GM18907 (cell line): ENCODE results near the gene SLC25A26.
A peak's percentile ranks its signal among the peaks of the same experiment; 100 is the strongest.
"Not testable (repeated sequence)": the region's sequence is repeated elsewhere in the genome, so short reads cannot be mapped to it uniquely, and the experiment has no call there.

Experiments used
- ATAC-seq: cut with Tn5 transposase; IDR thresholded peaks from one replicate; pipeline ENCODE4 v1.9.1; 2021; ENCODE audit warnings: mild to moderate bottlenecking, moderate library complexity; ENCODE audit not compliant: unreplicated experiment

Gene SLC25A26

GRCh38 chr3:66267906-66268305 lies 47.1 kb downstream of the SLC25A26 start:
- no peak for ATAC-seq

GRCh38 chr3:66268864-66269263 lies 48.1 kb downstream of the SLC25A26 start:
- no peak for ATAC-seq

- no peak for ATAC-seq
Measured at GRCh38 chr3:66269411-66269810, 48.6 kb downstream of the SLC25A26 start.

- ATAC-seq, result no peak
Measured at GRCh38 chr3:66270288-66270687, 49.5 kb downstream of the SLC25A26 start.

- no peak for ATAC-seq
Measured at GRCh38 chr3:66270701-66271100, 49.9 kb downstream of the SLC25A26 start.

- no peak for ATAC-seq
Measured at GRCh38 chr3:66271231-66271630, 50.4 kb downstream of the SLC25A26 start.

GRCh38 chr3:66272016-66272415 lies 51.2 kb downstream of the SLC25A26 start:
- ATAC-seq, result no peak

- not testable (repeated sequence) for ATAC-seq
Measured at GRCh38 chr3:66274837-66275236, 54.0 kb downstream of the SLC25A26 start.

- no peak for ATAC-seq
Measured at GRCh38 chr3:66276705-66277274, 56.0 kb downstream of the SLC25A26 start.

- ATAC-seq, result no peak
Measured at GRCh38 chr3:66279168-66279567, 58.4 kb downstream of the SLC25A26 start.

- no peak for ATAC-seq
Measured at GRCh38 chr3:66280304-66280703, 59.5 kb downstream of the SLC25A26 start.

- not testable (repeated sequence) for ATAC-seq
Measured at GRCh38 chr3:66291922-66292321, 71.1 kb downstream of the SLC25A26 start.

- no peak for ATAC-seq
Measured at GRCh38 chr3:66297260-66297873, 76.6 kb downstream of the SLC25A26 start.

- ATAC-seq, result no peak
Measured at GRCh38 chr3:66297900-66298299, 77.1 kb downstream of the SLC25A26 start.

GRCh38 chr3:66298591-66298990 lies 77.8 kb downstream of the SLC25A26 start:
- ATAC-seq, result no peak

- not testable (repeated sequence) for ATAC-seq
Measured at GRCh38 chr3:66299085-66299484, 78.3 kb downstream of the SLC25A26 start.

- no peak for ATAC-seq
Measured at GRCh38 chr3:66299891-66300290, 79.1 kb downstream of the SLC25A26 start.

- ATAC-seq, result peak; percentile 70
Measured at GRCh38 chr3:66302288-66302687, 81.5 kb downstream of the SLC25A26 start.

GRCh38 chr3:66303491-66303901 lies 82.7 kb downstream of the SLC25A26 start:
- ATAC-seq, result peak; percentile 78

- ATAC-seq, result no peak
Measured at GRCh38 chr3:66304293-66304692, 83.5 kb downstream of the SLC25A26 start.

GRCh38 chr3:66306086-66306485 lies 85.3 kb downstream of the SLC25A26 start:
- not testable (repeated sequence) for ATAC-seq

- ATAC-seq, result not testable (repeated sequence)
Measured at GRCh38 chr3:66306991-66307390, 86.2 kb downstream of the SLC25A26 start.

- ATAC-seq, result no peak
Measured at GRCh38 chr3:66312039-66312438, 91.2 kb downstream of the SLC25A26 start.
